Placental pericyte (primary cell): ENCODE results near the gene PMM1. TPM values are rescaled to one million over a fixed set of nuclear protein-coding genes. Genes with fewer than 3 reads are reported as not detected.

Source experiments
- total RNA-seq: library from RNA; depleted of rRNA; stranded (reverse); fragments of >200 nt; gene quantifications from 2 replicates; pipeline ENCODE4 v1.2.3, GENCODE V29; 2012

Gene PMM1
- total RNA-seq, result 25.8 and 35.2 TPM in 2 replicates

DNA sequence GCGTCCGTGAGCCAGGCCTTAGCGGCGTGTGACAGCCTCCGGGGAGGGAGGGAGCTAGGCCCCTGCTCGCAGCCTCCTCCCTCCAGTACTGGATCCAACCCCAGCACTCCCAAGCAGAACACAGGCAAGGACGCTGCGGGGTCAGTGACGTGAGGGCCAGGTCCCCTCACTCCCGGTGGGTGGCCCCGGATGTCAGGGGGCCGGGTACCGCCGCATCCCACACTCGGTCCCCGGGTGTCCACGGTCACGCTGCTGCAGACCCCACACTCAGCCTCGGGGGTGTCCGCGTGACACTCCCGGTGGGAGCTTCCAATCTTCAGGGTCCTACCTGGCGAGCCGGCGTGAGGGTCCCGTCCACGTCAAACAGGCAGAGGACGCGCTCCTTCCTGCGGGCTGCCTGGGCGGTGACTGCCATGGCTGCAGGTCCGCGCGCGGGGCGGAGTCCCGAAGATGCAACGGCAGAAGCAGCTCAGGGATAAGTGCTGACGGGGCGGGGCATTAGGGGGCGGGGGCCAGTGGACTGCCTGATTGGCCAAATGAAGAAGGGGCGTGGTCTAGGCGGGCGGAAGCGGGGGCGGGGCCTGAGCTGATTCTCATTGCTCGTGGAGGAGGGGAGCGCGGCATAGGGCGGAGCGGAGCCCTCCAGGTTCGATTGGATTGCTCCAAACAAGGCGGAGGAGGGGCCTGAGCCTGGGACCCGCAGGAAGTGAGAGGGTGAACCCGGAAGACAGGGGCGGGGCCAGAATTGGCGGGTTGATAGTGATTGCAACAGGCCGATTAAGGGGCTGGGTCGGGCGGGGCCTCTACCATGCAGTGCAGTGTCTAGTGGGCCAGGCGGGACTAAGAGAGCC is at the start of gene PMM1:
Gene PMM1 (minus strand): TSS at position 450 of the 851 bp plus-strand sequence. CDS start 35 bp downstream, at position 415.

GRCh38 chr22:41621099-41621910 is 31.7 kb upstream of the PMM1 start, which contains the start of gene XRCC6:
Gene XRCC6, plus strand, starts transcription at chr22:41621295. Its CDS starts 710 bp downstream, at chr22:41622005.

DNA sequence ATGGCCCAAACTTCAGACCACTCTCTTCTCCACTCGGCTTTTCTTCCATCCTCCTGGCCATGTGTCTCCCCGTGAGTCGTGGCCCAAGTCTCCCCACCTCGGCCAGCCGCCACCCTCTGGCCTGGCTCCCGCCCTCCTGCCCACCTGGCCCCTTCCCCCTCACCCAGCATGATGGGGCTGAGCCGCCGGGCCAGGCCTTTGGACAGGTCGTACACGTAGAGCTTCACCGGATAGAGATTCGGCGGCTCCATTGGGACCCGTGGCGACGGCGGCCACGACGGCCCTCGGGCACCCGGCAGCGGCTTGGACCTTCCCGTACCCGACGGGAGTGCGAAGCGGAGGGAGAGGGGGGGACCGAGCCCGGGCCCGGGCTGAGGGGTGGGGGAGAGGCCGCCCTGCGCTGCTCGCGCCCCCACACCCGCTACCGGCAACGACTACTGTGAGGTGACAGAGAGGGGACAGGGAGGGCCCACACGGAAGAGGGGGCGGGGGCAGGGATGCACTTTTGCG is 31.0 kb upstream of the PMM1 start, which contains the start of gene DESI1:
Gene DESI1 (minus strand): TSS at position 455 of the 510 bp plus-strand sequence. CDS start 204 bp downstream, at position 251.

DNA sequence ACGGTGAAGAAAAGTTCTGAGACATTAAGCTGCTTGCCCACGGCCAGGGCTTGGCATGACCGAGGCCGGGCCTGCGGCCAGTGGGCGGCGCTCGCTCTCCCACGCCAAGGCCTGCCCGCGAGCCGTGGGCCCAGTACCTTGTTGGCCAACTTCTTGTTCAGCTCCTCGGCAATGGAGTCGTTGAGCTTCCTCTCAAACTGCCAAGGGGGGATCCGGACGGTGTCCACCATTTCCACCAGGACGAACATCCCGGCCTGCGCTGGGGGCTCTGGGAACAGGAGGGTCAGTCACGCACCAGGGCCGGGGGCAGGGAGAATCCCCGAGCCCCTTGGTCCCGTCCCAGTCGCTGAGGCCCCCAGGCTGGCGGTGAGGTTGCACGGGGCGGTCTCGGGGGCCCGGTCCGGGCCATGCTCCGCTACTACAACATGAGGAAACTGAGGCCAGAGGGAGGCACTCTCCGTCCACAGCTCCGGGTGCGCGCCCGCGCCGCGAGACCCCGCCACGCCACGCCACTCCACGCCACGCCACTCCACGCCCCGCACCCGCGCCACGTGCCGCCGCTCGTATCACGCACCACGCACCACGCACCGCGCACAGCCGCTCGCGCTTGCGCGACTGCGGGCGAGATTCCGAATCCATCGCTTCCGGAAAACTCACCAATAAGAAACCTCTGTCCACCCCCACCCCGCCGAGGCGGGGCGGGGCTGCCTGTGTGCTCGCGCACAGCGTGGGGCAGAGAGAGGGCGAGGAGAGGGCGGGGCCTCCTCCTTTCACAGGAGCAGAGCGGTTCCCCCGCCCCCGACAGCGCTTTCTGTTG is 45.6 kb downstream of the PMM1 start, which contains the start of gene POLR3H:
Gene POLR3H (minus strand): TSS at position 617 of the 817 bp plus-strand sequence. CDS start 369 bp downstream, at position 248.

Other genes starting within 250 kb of the PMM1 start
- 7.9 and 9.0 TPM in 2 replicates for gene TEF, start 207.9 kb downstream of the PMM1 start, total RNA-seq
- 36.5 and 39.2 TPM in 2 replicates for gene TOB2, start 143.0 kb downstream of the PMM1 start, total RNA-seq
- 39.2 and 72.3 TPM in 2 replicates for gene PHF5A, start 121.1 kb downstream of the PMM1 start, total RNA-seq
- gene ACO2, start 120.7 kb downstream of the PMM1 start, total RNA-seq, result 82.0 and 95.2 TPM in 2 replicates
- 35.4 and 37.0 TPM in 2 replicates for gene POLR3H, start 45.4 kb downstream of the PMM1 start, total RNA-seq
- gene CSDC2, start 28.8 kb downstream of the PMM1 start, total RNA-seq, result 0.43 and 1.8 TPM in 2 replicates
- gene DESI1, start 31.2 kb upstream of the PMM1 start, total RNA-seq, result 16.0 and 31.6 TPM in 2 replicates
- gene XRCC6, start 31.5 kb upstream of the PMM1 start, total RNA-seq, result 221 and 330 TPM in 2 replicates
- 79.5 and 98.7 TPM in 2 replicates for gene SNU13, start 99.0 kb upstream of the PMM1 start, total RNA-seq
- 6.7 and 11.6 TPM in 2 replicates for gene MEI1, start 109.7 kb upstream of the PMM1 start, total RNA-seq
- gene CCDC134, start 210.8 kb upstream of the PMM1 start, total RNA-seq, result 12.7 and 16.3 TPM in 2 replicates
- gene SREBF2, start 243.3 kb upstream of the PMM1 start, total RNA-seq, result 74.7 and 182 TPM in 2 replicates